ENCODE results near the gene TMEM14B.
A peak's percentile ranks its signal among the peaks of the same experiment; 100 is the strongest.

TMEM14B gene

DNA sequence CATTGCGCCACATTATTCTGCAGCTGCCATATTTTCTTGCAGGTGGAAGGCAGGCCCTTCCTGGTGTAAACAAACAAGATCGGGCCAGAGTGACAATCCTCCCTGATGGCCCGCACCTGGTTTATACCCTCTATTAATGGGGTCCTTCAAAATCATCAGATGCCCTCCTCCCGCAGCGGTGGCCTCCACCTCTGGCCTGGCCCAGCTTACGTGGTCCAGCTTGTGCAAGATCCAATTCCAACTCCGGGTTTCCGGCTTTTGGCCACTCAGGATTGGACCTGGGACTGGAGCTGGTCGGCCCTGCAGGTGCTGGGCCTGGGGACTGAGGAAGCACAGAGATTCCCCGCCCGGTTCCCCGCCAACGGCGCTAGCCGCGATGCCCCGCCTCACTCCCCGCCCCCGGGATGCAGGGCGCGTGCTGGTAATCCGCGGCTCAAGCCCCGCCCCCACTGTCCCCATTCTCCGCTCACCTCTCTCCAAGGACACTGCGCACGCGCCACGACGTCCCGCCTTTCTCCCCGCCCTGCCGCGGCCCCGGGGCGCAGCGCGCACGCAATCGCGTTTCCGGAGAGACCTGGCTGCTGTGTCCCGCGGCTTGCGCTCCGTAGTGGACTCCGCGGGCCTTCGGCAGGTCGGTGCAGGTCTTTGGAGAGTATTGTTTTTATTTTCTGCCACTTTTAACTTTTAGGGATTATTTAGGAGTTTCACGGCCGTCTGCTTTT, at the start of gene TMEM14B:
Gene TMEM14B, plus strand, starts transcription at position 555 of the 722 bp plus-strand sequence. CDS start 1,441 bp downstream, outside the sequence.
- TF ChIP-seq, protein P1, sequence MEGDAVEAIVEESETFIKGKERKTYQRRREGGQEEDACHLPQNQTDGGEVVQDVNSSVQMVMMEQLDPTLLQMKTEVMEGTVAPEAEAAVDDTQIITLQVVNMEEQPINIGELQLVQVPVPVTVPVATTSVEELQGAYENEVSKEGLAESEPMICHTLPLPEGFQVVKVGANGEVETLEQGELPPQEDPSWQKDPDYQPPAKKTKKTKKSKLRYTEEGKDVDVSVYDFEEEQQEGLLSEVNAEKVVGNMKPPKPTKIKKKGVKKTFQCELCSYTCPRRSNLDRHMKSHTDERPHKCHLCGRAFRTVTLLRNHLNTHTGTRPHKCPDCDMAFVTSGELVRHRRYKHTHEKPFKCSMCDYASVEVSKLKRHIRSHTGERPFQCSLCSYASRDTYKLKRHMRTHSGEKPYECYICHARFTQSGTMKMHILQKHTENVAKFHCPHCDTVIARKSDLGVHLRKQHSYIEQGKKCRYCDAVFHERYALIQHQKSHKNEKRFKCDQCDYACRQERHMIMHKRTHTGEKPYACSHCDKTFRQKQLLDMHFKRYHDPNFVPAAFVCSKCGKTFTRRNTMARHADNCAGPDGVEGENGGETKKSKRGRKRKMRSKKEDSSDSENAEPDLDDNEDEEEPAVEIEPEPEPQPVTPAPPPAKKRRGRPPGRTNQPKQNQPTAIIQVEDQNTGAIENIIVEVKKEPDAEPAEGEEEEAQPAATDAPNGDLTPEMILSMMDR (conservative IDR thresholded peaks at IDR 0.05): no peak
- H3K27ac ChIP-seq: peak within 1 kb of the TSS; percentile 73

DNA sequence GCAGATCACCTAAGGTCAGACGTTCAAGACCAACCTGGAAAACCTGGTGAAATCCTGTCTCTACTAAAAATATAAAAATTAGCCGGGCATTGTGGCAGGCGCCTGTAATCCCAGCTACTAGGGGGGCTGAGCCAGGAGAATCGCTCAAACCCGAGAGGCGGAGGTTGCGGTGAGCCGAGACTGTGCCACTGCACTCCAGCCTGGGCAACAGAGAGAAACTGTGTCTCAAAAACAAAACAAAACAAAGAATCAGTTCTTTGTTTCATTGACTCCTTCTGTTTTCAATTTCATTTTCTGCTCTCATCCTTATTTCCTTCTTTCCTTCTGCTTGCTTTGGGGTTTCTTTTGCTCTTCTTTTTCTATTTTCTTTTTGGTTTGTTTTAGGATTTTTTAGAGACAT, 33.6 kb upstream of the TMEM14B start:
- TF ChIP-seq, protein P1 (conservative IDR thresholded peaks at IDR 0.05): no peak
- H3K27ac ChIP-seq: no peak overlapping the region

DNA sequence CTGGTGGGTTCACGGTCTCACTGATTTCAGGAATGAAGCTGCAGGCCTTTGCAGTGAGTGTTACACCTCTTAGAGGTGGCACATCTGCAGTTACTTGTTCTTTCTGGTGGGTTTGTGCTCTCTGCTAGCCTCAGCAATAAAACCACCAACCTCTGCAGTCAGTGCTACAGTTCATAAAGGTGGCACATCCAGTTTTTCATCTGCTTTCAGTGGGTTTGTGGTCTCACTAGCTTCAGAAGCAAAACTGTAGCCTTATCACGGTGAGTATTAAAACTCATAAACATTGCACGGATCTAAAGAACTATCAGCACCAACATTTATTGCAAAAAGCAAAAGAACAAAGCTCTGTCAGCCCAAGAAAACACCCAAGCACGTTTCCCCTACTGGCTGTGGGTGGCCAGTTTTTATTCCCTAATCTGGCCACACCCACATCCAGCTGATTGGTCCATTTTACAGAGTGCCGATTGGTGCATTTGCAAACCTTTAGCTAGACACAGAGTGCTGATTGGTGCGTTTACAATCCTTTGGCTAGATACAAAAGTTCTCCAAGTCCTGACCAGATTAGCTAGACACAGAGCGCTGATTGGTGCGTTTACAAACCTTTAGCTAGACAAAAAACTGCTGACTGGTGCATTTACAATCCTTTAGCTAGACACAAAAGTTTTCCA, 28.2 kb upstream of the TMEM14B start:
- H3K27ac ChIP-seq: peak overlapping the region; percentile 59; the same call in 1 of the 2 replicates
- TF ChIP-seq, protein P1 (conservative IDR thresholded peaks at IDR 0.05): no peak

DNA sequence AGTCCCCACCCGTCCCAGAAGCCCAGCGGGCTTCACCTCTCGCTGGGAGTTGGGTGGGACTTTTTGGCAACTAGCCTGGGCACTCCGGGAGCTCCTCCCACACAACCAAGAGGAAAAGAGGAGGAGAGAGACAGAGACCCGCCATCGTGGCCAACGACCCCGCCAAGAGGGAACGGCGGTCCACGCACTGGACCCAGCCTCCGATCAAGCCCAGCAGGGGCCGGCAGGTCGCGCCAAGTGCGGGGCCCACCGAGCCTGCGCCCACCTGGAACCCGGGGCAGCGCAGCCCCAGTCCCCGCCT, 27.7 kb upstream of the TMEM14B start:
- H3K27ac ChIP-seq: peak overlapping the region; percentile 59
- TF ChIP-seq, protein P1 (conservative IDR thresholded peaks at IDR 0.05): no peak

DNA sequence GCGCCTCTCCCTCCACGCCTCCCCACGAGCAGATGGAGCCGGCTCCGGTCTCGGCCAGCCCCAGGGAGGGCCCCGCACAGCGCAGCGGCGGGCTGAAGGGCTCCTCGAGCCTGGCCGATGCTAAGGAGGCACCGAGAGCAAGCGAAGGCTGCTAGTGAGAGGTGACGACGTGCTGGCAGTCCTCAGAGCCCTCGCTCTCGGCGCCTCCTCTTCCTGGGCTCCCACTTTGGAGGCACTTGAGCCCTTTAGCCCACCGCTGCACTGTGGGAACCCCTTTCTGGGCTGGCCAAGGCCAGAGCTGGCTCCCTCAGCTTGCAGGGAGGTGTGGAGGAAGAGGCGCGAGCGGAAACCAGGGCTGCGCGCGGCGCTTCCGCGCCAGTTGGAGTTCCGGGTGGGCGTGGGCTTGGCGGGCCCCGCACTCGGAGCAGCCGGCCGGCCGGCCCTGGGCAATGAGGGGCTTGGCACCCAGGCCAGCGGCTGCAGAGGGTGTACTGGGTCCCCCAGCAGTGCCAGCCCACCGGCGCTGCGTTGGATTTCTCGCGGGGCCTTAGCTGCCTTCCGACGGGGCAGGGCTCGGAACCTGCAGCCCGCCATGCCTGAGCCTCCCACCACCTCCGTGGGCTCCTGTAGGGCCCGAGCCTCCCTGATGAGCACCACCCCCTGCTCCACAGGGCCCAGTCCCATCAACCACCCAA, 27.2 kb upstream of the TMEM14B start:
- H3K27ac ChIP-seq: peak overlapping the region; percentile 59
- TF ChIP-seq, protein P1 (conservative IDR thresholded peaks at IDR 0.05): no peak

DNA sequence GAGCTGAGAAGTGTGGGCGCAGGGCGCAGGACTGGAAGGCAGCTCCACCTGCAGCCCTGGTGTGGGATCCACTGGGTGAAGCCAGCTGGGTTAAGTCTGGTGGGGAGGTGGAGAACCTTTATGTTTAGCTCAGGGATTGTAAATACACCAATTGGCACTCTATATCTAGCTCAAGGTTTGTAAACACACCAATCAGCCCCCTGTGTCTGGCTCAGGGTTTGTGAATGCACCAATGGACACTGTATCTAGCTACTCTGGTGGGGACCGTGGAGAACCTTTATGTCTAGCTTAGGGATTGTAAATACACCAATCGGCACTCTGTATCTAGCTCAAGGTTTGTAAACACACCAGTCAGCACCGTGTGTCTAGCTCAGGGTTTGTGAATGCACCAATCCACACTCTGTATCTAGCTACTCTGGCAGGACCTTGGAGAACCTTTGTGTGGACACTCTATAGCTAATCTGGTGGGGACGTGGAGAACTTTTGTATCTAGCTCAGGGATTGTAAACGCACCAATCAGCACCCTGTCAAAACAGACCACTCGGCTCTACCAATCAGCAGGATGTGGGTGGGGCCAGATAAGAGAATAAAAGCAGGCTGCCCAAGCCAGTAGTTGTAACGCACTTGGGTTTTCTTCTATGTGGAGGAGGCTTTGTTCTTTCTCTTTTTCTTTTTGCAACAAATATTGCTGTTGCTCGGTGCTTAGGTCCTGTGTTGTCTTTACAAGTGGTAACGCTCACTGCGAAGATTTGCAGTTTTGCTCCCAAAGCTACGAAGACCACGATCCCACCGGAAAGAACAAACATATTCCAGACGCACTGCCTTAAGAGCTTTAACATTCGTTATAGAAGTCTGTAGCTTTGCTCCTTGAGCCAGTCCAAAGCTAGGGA, 26.4 kb upstream of the TMEM14B start:
- H3K27ac ChIP-seq: peak overlapping the region; percentile 59

DNA sequence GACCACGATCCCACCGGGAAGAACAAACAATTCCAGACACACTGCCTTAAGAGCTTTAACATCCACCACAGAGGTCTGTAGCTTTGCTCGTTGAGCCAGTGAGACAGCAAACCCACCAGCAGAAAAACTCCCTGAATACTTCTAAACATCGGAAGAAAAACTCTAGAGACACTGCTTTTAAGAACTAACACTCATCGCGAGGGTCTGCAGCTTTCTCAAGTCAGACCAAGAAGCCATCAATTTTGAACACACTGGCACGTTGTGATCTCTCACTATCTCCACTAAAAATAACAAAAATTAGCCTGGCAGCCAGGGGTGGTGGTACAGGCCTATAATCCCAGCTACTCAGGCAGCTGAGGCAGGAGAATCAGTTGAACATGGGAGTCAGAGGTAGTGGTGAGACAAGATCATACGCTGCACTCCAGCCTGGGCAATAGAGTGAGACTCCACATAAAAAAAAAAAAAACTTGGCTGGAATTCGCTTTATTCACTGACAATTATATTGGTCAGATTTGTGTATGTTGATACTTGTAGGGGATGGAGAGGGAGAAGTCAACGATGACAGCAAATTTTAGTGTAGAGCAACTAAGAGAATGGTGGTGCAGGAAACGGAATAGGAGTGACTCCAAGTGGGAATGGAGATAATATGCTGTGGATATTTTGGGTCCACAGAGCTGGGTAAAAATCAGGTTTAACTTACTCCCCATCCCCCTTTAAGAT, 25.6 kb upstream of the TMEM14B start:
- TF ChIP-seq, protein P1 (conservative IDR thresholded peaks at IDR 0.05): no peak
- peak overlapping the region; percentile 64 for H3K27ac ChIP-seq

Data from VCaP (cell line).